ENCODE measurements around the gene TSEN34.
"Not testable (repeated sequence)": the region's sequence is repeated elsewhere in the genome, so short reads cannot be mapped to it uniquely, and the experiment has no call there.

GRCh38 chr19:54181894-54182293 lies 9.2 kb upstream of the TSEN34 start:
- TF ChIP-seq CTCF (IDR thresholded peaks at IDR 0.05; ENCODE audit: low read depth, low read length, poor library complexity, severe bottlenecking); EZH2phosphoT487 (IDR thresholded peaks at IDR 0.05; ENCODE audit: borderline replicate concordance, low read length): not testable (repeated sequence)
